Epidermal melanocyte (primary cell): ENCODE data around the gene PDCD10.

ENCODE experiments used
- DNase-seq: peaks from one replicate; pipeline ENCODE4 v3.0.0; 2011; ENCODE audit warnings: low spot score; ENCODE audit not compliant: insufficient read length

PDCD10 gene

DNA sequence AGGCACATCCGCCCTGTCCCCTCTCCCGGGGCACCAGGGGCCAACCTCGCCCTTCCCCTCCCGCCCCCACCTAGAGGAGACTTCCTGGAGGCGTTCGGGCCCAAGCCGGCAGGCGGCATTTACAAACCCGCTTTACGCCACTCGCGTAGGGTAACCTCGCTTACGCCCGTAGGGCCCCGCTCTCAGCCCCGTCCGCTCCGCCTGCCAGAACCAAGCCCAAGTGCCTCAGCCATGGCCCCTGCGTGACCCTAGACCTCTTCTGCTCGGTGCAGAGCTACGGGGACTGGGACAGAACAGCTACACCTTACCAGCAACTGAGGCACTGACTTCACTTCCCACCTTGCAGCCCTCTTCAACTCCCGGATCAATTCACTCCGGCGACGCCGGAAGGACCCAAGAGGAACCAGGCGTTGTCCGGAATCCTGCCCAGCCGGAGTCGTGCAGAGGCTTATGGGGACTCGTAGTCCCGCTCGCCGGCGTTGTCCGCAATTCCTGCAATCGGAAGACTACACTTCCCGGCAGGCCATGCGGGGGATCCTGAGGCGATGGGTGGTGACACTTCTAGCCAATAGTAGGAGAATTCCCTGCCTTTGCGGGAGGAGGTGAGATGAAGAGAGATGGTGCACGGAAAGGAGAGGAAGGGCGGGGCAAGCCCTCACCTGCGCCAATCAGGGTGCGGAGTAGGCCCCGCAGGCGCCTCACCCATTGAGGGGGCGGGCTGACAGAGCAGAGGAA, at the start of gene PDCD10:
PDCD10 (minus strand) TSS at position 395 of the 735 bp plus-strand sequence. CDS start 14,735 bp downstream, outside the sequence.
- peak; percentile 38 for DNase-seq

DNA sequence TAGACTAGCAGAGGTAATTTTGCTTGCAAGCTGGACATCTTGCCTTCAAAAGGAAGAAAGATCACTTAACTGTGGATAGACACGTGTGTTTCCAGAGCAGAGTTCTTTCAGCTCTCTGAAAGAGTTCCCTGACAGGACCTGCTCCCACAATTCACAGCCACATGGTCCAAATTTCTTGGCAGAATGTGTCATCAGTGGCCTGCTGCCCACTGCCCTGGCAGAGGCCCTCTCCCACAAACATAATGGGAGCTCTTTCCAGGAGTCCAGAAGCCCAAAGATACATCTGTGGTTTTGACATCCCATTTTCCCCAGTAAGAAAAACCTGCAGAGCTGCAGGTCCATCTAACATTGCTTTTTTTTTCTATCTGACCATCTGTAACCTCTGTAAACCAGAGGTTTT, 49.1 kb upstream of the PDCD10 start:
- no peak for DNase-seq

DNA sequence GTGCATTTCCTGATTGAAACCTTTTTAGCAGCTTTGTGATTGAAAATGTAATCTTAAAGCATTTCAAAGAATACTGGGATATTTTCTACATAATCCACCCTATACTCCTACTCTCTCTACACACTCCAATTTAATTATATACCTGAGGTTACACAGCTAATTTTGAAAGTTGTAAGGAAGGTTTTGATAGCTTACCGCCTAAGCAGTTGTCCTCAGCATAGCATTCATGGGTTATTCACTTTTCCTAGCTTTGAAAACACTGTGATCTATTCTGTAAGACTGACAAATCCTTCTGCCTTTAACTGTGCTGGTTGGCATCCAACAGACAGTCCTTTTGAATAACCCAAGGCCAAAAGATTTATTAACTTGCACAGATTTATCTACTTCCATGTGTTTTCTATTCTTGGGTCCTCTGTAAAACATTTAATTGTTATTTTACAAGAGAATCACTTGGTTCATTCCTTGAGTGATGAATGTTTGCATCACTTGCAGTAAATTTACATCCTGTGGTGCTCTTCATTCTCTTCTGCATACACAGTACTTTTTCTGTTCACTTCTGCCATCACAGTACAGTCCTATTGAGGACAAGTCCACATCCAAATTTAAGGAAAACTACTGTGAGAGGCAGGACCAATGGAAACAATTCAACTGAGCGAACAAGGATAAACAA, 45.7 kb upstream of the PDCD10 start:
- peak; percentile 17 for DNase-seq

DNA sequence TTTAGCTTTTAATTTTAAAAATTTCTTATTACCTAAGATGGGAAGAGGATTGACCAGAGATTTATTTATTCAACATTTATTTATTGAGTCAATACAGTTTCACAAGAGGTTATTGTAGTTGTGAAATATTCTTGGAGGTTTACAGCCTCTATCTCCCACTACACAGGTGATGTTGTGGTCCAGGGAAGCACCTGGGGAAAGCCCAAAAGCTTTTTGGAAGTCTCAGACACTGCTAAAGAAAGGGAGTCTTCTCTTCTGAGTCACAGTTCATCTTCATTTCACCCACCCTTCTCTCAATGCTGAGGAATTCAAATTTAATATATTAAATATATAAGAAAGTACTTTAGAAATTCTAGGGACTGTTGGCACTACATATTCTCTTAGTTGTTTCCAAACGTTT, 42.7 kb upstream of the PDCD10 start:
- DNase-seq, result no peak

DNA sequence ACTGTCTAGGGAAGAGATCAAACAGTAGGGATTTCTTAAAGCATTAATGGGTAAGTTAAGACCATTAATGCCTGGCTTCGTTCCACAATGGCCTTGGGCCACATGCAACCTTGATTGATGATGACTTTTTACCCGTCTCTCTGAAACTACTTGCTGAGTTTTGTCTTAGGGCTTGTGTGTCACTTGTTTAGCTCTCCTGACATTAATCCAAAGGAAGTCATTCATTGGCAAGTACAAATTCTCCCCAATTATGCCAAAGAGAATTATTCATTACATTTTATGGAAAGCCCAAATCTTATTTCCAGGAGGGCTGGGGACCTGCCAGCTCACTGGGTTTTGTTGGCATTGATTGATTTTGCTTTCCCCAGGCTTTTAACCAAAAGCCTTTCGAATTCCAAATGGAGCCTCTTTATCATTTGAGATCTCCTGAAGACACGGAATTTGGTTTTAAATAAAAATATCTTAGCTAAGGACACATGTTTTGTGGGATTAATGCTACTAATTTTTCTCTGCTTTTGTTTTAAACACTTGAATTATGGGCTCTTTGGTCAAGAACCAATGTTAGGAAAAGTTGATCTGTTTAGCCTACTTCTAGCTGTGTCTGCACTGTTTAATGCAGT, 41.5 kb upstream of the PDCD10 start:
- DNase-seq, result no peak

DNA sequence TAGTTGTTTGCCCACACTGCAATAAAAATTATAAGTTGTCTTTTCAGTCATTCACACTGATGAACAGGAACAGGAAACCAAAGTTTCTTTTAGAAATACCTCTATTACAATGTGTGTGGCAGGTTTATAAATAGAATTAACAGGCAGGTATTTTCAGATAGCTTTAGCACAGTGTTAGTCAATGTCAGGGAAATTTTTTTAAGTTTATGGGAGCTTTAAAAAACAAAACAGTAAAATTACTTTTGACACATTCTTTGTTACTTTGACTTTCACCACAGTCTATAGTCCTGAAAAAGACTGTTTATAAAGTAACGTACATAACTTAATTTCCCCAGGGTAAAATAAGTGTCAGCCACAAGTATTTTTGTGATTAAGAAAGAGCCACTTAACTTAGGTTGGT, 38.9 kb upstream of the PDCD10 start:
- DNase-seq, result no peak

DNA sequence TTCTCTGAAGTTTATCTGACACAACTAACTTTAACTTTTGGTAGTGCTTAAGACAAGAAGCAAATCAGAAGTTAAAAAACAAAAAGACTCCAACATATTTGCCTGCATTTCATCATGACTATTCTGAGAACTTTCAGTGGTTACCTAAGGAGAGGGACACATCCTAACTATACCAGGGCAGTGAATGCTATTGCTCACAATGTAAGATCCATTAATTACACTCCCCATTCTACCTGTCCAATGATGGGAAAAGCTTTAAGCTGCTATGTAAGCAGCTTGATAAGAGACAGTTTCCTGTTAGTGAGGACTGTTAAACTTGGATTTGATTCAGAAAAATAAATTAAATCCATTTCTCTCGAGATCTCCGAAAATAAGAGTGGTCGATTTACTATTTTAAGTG, 38.3 kb upstream of the PDCD10 start:
- no peak for DNase-seq

DNA sequence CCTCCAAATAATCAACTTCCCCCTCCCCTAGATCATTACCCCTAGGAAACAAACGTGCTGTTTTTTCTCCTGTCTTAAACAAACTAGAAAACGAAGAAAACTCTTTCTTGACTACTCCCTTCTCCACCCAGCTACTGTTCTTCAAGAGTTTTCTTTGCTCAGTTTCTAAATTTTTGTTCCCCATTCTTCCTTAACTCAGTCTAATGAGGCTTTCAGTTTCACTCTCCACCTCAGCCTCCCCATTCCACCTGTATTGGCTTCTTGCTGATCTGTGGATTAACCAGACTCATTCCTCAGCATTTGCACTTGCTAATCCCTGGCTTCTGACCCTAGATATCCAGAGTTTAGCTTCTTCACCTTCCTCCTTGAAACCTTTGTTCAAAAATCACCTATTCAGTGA, 27.6 kb upstream of the PDCD10 start:
- no peak for DNase-seq

DNA sequence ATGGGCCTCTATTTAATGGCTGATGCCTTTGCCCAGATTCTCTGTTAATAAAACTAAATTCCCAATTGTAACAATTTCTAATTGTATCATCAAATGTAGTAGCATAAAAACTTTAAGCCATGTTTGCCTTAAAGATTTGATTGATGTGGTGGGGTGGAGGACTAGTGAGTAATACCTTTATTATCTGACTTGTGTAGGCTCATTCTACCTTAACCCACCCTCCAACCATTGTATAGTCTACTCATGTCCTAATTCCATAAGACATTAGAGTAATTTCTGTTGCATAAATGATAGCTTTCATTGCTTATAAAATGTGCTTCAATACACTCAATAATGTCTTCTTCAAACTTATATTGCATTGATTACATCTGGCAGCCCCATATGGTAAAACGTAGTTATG, 26.6 kb upstream of the PDCD10 start:
- DNase-seq, result no peak

DNA sequence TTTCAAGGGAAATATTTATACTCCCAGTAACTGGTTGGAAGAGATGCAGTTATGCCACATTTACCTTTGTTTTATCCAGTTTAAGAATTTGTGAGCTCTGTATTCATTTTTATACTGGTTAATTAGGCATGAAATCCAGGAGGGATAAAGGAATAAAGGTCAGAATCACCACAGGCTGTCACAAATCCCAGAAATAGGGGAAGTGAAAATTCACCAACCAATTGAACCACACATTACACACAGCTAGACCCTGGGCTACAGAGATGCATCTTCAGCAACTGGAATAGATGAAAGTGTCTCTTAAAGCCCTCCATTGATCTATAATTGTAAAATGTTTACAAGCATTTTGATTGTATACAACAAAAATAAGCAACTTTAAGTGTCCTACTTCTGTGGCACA, 19.4 kb upstream of the PDCD10 start:
- no peak for DNase-seq

DNA sequence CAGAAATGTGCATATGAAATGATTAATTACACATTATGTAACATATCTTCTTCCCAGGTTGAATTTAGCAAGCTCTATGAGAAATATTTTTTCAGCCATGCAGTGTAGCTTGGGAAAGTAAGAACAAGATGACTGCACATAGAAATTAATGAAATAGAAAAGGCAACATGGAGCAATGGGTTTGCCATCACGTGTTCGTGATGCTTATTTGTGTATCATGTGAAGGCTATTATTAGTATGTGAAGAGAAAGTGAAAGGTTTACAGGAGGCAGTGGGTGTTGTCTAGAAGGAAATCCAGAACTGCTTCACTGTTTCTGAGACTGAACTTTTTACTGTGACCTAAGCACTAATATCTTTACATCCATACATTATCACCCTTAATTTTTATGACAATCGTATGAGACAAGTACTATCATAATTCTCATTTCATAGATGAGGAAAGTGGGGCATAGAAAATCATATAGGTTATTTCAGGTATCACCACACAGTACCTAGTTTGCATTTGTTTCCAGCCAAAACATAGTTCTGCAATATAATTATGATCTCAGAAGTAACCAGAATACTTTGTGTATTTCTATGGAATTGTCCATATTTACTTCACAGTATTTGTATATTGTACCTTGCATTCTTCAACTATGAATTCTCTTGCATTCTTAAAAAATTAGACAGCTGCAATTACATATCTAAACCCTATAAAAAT, 15.7 kb upstream of the PDCD10 start:
- no peak for DNase-seq

DNA sequence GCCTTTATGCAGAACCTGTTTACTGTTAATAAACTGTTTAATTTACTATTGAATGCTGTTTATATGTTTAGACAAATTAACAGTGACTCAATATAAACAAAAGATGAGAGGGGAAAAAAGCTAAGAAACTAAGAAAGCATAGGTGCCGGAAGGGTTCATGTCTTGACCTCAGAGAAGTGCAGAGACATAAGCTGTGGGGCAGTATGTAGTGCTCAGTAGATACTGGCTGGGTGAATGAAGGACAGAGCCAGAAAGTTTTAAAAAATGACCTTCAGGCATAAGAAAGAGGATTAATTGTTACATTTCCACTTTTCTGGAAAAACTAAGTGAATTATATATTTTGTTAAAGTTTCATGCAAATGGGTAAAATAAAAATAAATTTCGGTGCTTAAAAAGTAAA, 15.0 kb upstream of the PDCD10 start:
- DNase-seq, result no peak

DNA sequence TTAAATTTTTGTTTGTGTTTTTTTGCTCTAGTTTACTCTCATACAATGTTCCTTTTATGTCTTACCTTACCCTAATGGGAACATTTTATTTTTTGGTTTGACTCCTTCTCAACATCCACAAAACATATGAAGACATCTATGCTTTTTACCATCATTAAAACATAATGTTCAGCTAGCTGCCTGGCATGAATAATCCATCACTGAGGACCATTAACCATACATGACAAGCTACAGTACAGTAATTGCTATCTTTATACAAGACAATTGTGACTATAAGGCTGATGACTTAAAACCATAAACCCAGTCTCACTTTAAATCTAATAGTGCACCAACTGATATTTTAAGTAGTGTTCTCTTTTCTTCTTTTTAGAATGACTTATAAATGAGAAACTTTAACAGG, 14.5 kb upstream of the PDCD10 start:
- DNase-seq, result no peak

DNA sequence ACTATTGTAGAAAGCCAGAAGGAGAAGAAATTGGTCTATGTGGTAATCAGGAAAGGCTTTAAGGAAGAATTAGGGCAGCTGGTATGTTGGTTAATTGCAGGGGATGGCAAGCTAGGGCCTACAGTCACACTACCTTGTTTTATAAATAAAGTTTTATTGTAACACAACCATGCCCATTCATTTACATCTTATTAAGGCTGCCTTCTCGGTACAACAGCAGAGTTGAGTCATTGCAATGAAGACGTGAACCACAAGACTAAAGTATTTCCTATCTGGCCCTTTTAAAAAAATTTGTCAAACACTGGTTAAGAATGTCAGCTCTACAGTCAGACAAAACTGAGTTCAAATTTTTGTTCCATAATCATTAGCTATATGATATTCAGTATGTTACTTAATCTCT, 9.1 kb upstream of the PDCD10 start:
- DNase-seq, result no peak

DNA sequence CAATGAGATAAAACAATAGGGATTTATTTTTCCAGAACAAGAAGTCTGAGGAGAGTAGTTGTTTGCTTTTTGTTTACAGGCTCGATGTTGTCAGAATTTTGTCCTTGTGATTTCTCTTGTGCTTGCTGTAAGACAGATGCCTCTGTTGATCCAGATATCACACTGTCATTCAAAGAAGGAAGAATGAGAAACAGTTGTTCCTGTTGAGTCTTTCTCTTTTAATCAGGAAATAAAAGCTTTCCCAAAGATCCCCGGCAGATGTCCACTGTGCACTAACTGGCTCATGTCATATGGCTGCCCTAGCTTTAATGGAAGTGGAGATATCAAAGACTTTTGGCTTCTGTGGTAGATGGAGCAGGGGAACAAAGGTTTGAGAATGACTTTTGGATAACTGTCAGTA, 7.6 kb upstream of the PDCD10 start:
- DNase-seq, result no peak

DNA sequence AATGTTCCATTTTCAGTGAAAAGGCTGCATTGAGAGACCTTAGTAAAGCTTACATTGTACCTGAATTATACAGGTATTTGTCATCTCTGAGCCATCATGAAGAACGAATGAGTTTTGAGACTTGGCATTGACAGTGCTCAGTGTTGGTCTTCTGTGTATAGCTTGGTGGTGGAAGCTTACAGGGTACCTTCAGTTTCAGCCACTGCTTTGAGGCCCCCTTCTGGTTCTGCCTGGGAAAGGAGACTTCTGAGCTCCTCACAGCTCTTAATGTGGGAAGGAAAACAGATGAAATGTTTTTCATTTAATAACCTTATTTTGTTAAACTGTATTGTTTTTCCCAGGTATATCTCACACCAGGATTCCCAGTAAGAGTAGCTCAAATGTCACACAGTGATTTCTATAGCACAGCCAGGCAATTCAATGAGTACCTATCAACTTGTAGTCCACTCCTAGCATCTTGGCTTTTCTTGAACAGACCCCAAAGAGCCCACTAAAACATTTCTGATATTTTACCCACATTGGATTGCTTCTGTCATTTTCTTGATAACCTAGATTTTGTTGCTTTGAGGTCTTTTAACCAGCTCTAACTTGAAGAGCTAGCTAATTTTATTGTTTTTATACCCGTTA, 6.4 kb upstream of the PDCD10 start:
- no peak for DNase-seq

DNA sequence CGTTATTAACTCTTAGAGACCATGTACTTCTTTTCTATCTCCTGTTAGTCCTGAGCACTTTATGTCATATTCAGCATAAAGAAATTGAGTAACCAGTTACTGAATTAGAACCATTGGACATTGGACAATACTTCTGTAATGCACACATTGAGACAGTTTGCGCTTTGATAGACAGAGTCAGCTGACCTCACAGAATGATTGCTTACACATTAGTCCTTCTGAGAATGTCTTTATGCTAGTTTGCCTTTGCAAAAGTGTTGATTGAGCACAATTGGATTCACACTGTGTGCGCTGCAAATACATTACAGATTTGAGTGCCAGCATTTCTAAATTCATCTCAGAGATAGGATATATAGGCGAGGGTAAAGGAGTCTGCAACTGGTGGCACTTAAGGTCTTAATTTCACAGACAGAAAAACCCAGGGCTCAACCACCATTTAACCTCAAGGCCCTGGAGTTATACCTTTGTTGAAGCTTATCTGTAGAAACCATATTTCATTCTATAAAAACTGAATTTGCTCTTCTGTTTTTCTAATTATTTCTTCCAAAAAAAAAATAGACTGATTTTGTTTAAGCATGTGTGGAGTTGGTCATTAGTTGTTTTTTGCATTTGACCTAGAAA, 4.6 kb upstream of the PDCD10 start:
- DNase-seq, result no peak

DNA sequence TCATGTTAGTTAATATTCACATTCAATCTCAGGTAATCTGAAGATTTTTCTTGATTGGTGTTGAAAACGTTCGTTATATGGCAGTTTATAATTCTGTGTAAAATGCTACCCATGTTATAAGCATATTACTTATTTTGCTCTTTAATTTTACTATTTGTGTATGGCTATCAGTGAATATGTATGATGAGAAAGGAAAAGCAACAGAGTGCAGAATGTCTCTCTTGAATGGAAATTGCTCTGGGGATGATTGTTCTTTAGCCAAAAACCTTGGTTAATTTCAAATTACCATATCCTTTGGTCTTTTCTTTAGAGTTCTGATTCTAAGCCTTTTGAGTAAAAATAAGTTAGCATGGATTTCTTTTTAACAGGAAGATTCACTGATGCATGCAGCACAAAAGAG, 3.3 kb upstream of the PDCD10 start:
- DNase-seq, result no peak

DNA sequence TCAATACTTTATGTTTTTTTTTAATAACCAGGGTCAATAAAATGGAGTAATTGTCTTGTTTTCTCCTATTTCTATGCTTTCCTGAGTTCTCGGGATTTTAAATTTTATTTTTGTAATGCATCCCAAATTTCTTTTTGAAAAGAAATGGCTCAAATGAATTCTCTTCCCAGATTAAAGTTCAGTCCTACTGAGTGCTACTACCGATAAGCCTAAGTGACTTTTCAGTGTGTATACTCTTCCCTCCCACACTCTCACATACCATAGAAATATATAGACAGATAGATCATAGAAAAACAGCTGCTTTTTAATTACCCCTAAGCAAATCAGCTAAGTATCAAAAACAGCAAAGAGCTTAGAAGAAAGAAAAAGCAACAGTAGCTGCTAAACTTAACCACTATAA, 2.3 kb upstream of the PDCD10 start:
- no peak for DNase-seq

DNA sequence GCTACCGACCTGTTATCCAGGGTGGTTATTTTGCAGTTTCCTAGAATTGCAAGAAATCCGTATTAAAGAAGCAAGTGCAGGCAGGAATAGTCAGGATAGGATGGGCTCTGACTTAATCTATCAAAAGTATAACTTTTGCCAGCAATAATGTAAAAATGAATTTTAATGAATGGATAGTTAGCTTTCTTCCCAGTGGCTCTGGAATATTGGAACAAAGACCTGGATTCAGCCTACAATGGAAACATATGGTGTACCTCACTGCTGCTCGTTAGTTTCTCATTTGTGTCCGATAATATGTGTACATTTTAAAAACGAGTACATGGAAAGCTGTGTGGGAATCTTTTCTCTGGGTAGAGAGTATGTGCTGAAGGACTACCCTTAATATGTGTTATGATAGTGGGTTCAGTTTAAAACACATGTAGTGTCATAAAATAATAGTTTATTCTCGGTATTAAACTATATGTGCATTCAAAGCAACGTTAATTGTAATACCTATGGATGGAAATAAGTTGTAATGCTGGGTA, 1.6 kb upstream of the PDCD10 start:
- DNase-seq, result no peak
